Neural cell (in vitro differentiated cells): ENCODE results near the gene PPP2R5B.

Experiments used
- EZH2 ChIP-seq: fragments of 200-600, 300-800 bp; shearing (Covaris generic), sonication (generic); IDR thresholded peaks from 2 replicates; pipeline ENCODE4 v1.6.1; 2014; ENCODE audit warnings: antibody characterized with exemption, low read length, borderline replicate concordance, mild to moderate bottlenecking; ENCODE audit not compliant: insufficient read depth, poor library complexity, severe bottlenecking
- TF ChIP-seq, protein P1 (sequence below): fragments of 450-650 bp; IDR thresholded peaks from 2 replicates; pipeline ENCODE4 v1.5.1; 2014; ENCODE audit warnings: antibody characterized with exemption, mild to moderate bottlenecking, moderate library complexity; ENCODE audit not compliant: poor library complexity, severe bottlenecking

DNA sequence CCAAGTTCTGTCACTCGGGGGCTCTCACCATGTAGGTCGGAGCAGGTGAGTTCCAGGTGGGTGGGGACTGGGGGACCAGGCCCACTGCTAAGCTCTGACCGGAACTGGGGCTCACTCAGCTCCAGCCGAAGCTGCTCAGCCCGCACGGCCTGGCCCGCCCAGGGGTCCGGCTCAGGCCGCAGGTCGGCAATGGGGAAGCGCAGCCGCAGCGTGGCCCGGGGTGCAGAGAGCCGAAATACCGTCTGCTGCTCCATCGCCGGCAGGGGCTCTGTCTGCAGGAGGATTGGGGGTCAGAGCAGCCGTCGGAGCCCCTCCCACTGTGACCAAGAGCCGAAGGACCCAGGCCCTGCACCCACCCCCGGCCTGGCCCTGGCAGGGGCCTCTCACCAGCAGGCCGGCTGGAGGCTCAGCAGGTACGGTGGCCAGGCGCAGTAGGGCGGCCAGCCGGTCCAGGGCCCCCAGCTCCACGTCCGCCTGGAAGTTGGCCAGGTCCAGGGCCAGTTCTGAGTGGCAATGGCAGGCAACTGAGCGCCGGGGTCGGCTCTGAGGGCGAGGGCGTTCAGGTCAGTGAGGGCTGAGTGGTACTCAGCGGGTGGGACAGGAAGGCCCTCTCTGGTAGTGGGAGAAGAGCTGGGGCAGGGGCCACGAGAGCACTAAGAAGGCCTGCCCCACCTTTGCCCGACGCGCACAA, 14.7 kb upstream of the PPP2R5B start:
- TF ChIP-seq, protein P1, sequence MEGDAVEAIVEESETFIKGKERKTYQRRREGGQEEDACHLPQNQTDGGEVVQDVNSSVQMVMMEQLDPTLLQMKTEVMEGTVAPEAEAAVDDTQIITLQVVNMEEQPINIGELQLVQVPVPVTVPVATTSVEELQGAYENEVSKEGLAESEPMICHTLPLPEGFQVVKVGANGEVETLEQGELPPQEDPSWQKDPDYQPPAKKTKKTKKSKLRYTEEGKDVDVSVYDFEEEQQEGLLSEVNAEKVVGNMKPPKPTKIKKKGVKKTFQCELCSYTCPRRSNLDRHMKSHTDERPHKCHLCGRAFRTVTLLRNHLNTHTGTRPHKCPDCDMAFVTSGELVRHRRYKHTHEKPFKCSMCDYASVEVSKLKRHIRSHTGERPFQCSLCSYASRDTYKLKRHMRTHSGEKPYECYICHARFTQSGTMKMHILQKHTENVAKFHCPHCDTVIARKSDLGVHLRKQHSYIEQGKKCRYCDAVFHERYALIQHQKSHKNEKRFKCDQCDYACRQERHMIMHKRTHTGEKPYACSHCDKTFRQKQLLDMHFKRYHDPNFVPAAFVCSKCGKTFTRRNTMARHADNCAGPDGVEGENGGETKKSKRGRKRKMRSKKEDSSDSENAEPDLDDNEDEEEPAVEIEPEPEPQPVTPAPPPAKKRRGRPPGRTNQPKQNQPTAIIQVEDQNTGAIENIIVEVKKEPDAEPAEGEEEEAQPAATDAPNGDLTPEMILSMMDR, result no peak
- no peak for TF ChIP-seq EZH2
